ENCODE data around the gene RHOD.

The RHOD gene

GRCh38 chr11:67062526-67063373, 6.1 kb downstream of the RHOD start:
- Histone ChIP-seq H3K9ac (ENCODE audit: insufficient read length) (no peak overlapping the region), H3K9me3 (ENCODE audit: low read depth, low read length) (no peaks in the 10 kb centered on the region), H3K27ac (no peak overlapping the region), H3K36me3 (ENCODE audit: insufficient read depth, low read length) (no peaks in the 10 kb centered on the region), H3K4me3 (no peak overlapping the region)
- TF ChIP-seq FOXP2 (optimal IDR thresholded peaks at IDR 0.05; ENCODE audit: control extremely low read depth, extremely low read length, insufficient read depth), result no peak
- no peak for TF ChIP-seq POLR2AphosphoS5 (IDR thresholded peaks at IDR 0.05; ENCODE audit: borderline replicate concordance, low read depth, low read length)
- TF ChIP-seq EZH2 (IDR thresholded peaks at IDR 0.05), result no peak
- DNase-seq (ENCODE audit: low read depth, low spot score), result no peak

DNA sequence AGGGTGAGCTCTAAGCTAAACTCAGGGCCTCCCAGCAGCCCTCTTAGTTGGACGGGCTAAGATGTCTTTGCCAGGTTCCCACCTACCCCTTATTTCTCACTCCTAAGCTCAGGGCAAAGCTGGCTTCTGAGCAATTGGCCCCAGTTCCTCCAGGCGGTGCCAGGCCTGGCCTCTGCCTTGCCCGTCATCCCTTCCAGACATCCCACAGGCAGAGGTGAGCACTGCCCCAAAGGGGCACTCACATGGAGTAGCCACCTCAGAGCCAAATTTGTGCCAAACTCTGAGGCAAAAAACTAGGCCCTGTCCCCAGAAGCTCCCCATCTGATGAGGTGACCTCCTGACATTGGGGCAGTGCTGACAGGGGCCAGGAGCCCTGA, 9.7 kb downstream of the RHOD start:
- Histone ChIP-seq H3K4me3 (no peak overlapping the region), H3K36me3 (ENCODE audit: insufficient read depth, low read length) (no peaks in the 10 kb centered on the region), H3K9me3 (ENCODE audit: low read depth, low read length) (no peaks in the 10 kb centered on the region), H3K27ac (no peak overlapping the region), H3K9ac (ENCODE audit: insufficient read length) (no peak overlapping the region)
- TF ChIP-seq EZH2 (IDR thresholded peaks at IDR 0.05), result no peak
- no peak for TF ChIP-seq POLR2AphosphoS5 (IDR thresholded peaks at IDR 0.05; ENCODE audit: borderline replicate concordance, low read depth, low read length)
- DNase-seq (ENCODE audit: low read depth, low spot score), result no peak

GRCh38 chr11:67071420-67072284, 15.0 kb downstream of the RHOD start:
- no peaks in the 10 kb centered on the region for H3K9me3 ChIP-seq (ENCODE audit: low read depth, low read length)
- no peak overlapping the region for H3K4me3 ChIP-seq
- TF ChIP-seq FOXP2 (optimal IDR thresholded peaks at IDR 0.05; ENCODE audit: control extremely low read depth, extremely low read length, insufficient read depth), result no peak
- TF ChIP-seq POLR2AphosphoS5 (IDR thresholded peaks at IDR 0.05; ENCODE audit: borderline replicate concordance, low read depth, low read length), result no peak
- no peak for DNase-seq (ENCODE audit: low read depth, low spot score)
- H3K27ac ChIP-seq, result no peak overlapping the region
- no peaks in the 10 kb centered on the region for H3K36me3 ChIP-seq (ENCODE audit: insufficient read depth, low read length)
- no peak overlapping the region for H3K9ac ChIP-seq (ENCODE audit: insufficient read length)

DNA sequence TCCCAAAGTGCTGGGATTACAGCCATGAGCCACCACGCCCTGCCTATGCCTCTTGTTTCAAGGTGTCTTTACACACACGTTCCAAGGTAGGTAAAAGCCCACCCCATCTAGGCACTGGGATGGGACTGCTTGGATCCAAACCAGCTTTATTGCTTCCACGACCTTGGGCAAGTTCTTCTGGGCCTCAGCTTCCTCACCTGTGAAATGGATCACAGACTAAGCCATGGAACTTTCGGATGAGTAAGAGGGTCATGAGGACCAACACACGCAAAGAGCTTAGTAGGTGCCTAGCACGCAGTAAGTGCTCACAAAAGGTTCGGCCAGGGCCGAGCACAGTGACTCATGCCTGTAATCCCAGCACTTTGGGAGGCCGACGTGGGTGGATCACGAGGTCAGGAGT, 15.6 kb downstream of the RHOD start:
- no peaks in the 10 kb centered on the region for H3K36me3 ChIP-seq (ENCODE audit: insufficient read depth, low read length)
- no peak overlapping the region for H3K9ac ChIP-seq (ENCODE audit: insufficient read length)
- DNase-seq (ENCODE audit: low read depth, low spot score), result no peak
- no peak overlapping the region for H3K27ac ChIP-seq
- no peak for TF ChIP-seq POLR2AphosphoS5 (IDR thresholded peaks at IDR 0.05; ENCODE audit: borderline replicate concordance, low read depth, low read length)
- no peak for TF ChIP-seq FOXP2 (optimal IDR thresholded peaks at IDR 0.05; ENCODE audit: control extremely low read depth, extremely low read length, insufficient read depth)
- no peak for TF ChIP-seq EZH2 (IDR thresholded peaks at IDR 0.05)
- no peak overlapping the region for H3K4me3 ChIP-seq
- no peaks in the 10 kb centered on the region for H3K9me3 ChIP-seq (ENCODE audit: low read depth, low read length)

DNA sequence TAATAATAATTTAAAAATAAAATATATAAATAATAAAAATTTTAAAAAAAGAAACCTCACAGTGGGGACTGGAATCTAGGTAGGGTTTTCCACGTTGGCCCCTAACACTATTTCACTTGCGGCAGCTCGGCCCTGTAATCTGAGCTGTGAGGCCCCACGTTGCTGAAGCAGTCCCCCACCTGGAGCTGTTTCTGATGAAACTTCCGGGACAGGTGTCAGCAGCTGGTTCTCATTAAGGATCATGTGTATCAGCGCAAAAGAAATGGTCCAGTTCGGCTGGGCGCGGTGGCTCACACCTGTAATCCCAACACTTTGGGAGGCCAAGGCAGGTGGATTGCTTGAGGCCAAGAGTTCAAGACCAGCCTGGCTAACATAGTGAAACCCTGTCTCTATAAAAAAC, 17.3 kb downstream of the RHOD start:
- Histone ChIP-seq H3K4me3 (no peak overlapping the region), H3K9ac (ENCODE audit: insufficient read length) (no peak overlapping the region), H3K9me3 (ENCODE audit: low read depth, low read length) (no peaks in the 10 kb centered on the region), H3K27ac (no peak overlapping the region), H3K36me3 (ENCODE audit: insufficient read depth, low read length) (no peaks in the 10 kb centered on the region)
- DNase-seq (ENCODE audit: low read depth, low spot score), result no peak
- TF ChIP-seq EZH2 (IDR thresholded peaks at IDR 0.05) (no peak), FOXP2 (optimal IDR thresholded peaks at IDR 0.05; ENCODE audit: control extremely low read depth, extremely low read length, insufficient read depth) (no peak), POLR2AphosphoS5 (IDR thresholded peaks at IDR 0.05; ENCODE audit: borderline replicate concordance, low read depth, low read length) (no peak)

DNA sequence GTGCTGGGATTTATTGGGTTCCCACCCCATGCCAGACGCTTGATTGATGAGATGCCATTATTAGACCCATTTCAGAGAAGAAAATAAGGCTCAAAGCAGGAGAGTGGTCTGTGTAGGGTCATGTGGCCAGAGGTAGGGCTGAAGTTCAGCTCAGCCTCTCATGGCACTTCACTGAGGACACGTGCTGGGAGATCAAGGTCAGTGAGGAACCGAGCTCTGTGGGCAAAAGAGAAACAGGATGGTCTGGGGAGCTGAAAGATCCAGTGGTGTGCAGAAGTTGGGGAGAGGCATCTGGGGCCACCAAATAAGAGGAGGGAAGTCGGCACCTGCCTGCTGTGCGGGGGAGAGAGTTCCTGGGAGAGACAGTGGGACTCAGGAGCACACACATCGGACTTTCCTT, 19.6 kb downstream of the RHOD start:
- no peak for DNase-seq (ENCODE audit: low read depth, low spot score)
- TF ChIP-seq EZH2 (IDR thresholded peaks at IDR 0.05) (no peak), POLR2AphosphoS5 (IDR thresholded peaks at IDR 0.05; ENCODE audit: borderline replicate concordance, low read depth, low read length) (no peak), FOXP2 (optimal IDR thresholded peaks at IDR 0.05; ENCODE audit: control extremely low read depth, extremely low read length, insufficient read depth) (no peak)
- H3K4me3 ChIP-seq, result no peak overlapping the region

GRCh38 chr11:67079065-67079705, 22.5 kb downstream of the RHOD start:
- DNase-seq (ENCODE audit: low read depth, low spot score), result no peak
- Histone ChIP-seq H3K9me3 (ENCODE audit: low read depth, low read length) (no peaks in the 10 kb centered on the region), H3K4me3 (no peak overlapping the region), H3K27ac (peak overlapping the region; percentile 72), H3K9ac (ENCODE audit: insufficient read length) (no peak overlapping the region), H3K36me3 (ENCODE audit: insufficient read depth, low read length) (no peaks in the 10 kb centered on the region)
- TF ChIP-seq EZH2 (IDR thresholded peaks at IDR 0.05), result no peak

More for the DNA sequence above, 19.6 kb downstream of the RHOD start:
- no peaks in the 10 kb centered on the region for H3K36me3 ChIP-seq (ENCODE audit: insufficient read depth, low read length)
- H3K9me3 ChIP-seq (ENCODE audit: low read depth, low read length), result no peaks in the 10 kb centered on the region
- no peak overlapping the region for H3K9ac ChIP-seq (ENCODE audit: insufficient read length)
- peak overlapping the region; percentile 67 for H3K27ac ChIP-seq

DNA sequence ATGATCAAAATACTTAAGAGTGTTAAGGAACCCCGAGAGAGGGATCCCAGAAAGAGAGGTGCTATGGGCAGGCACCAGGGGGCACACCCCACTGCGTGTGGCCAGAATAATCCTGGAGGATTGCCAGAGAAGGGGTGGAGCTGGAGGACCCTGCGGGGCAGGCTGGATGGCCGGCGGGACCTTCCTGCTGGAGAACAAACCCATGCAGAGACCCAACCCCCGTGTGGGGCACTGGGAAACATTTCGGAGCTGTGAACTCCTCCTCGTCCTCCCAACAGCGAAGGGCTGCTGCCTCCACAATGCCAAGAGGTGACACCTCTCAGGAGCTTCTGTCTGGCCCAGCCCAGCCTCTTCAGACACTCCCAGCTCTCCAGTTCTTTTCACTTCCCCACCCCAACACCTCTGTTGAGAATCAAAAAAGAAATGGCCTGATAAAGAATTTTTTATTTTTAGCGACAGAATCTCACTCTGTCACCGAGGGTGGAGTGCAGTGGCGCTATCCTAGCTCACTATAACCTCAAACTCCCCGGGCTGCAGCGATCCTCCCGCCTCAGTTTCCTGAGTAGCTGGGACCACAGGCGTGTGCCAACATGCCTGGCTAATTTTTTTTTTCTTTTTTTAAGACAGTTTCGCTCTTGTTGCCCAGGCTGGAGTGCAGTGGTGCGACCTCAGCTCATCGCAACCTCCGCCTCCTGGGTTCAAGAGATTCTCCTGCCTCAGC, 25.6 kb downstream of the RHOD start:
- peak overlapping the region; percentile 45 for H3K9ac ChIP-seq (ENCODE audit: insufficient read length)
- H3K27ac ChIP-seq, result no peak overlapping the region
- TF ChIP-seq FOXP2 (optimal IDR thresholded peaks at IDR 0.05; ENCODE audit: control extremely low read depth, extremely low read length, insufficient read depth) (no peak), EZH2 (IDR thresholded peaks at IDR 0.05) (no peak), POLR2AphosphoS5 (IDR thresholded peaks at IDR 0.05; ENCODE audit: borderline replicate concordance, low read depth, low read length) (no peak)
- H3K9me3 ChIP-seq (ENCODE audit: low read depth, low read length), result no peaks in the 10 kb centered on the region
- DNase-seq (ENCODE audit: low read depth, low spot score), result no peak
- H3K36me3 ChIP-seq (ENCODE audit: insufficient read depth, low read length), result no peaks in the 10 kb centered on the region
- no peak overlapping the region for H3K4me3 ChIP-seq
